HEK293 (cell line): ENCODE data around the gene PPARA.

ENCODE experiments used
- CTCF ChIA-PET: fragments of 350-600 bp; formaldehyde crosslinking; extraction: SDS; loops from one replicate; lab custom pipeline; 2021; ENCODE audit warnings: antibody characterized with exemption; lab: Yijun Ruan, JAX
- POLR2A ChIA-PET: fragments of 300-600 bp; formaldehyde crosslinking; extraction: SDS; loops from one replicate; lab custom pipeline; 2020; ENCODE audit warnings: antibody characterized with exemption, inconsistent platforms; lab: Yijun Ruan, JAX
- H3K27ac ChIP-seq: fragments of 200-500 bp; sonication (Bioruptor generic); 2 replicates; pipeline ENCODE4 v1.5.1; 2014; ENCODE audit warnings: low read depth, low read length, control low read depth, inconsistent platforms; ENCODE audit errors: extremely low read depth
- H3K36me3 ChIP-seq, 2 experiments: fragments of 200-500 bp in 1 of 2; sonication (Bioruptor generic) in 1 of 2; 1 replicate in 1 of 2; 2 replicates in 1 of 2; pipeline ENCODE4 v1.5.1; 2014 to 2017; ENCODE audit warnings: inconsistent platforms in 2 of 2, low read length in 2 of 2; ENCODE audit not compliant: control insufficient read depth in 2 of 2, insufficient read depth in 1 of 2
- H3K4me1 ChIP-seq: fragments of 200-500 bp; sonication (Bioruptor generic); 2 replicates; pipeline ENCODE4 v1.5.1; 2014; ENCODE audit warnings: mild to moderate bottlenecking, low read length, inconsistent platforms; ENCODE audit not compliant: control insufficient read depth, insufficient read depth
- H3K4me3 ChIP-seq: 2 replicates; pipeline ENCODE4 v1.5.1; 2011; ENCODE audit warnings: low read depth, mild to moderate bottlenecking, control low read depth, low read length, moderate library complexity
- H3K9me3 ChIP-seq: fragments of 200-500 bp; sonication (Bioruptor generic); 2 replicates; pipeline ENCODE4 v1.5.1; 2014; ENCODE audit warnings: low read depth, low read length, inconsistent platforms; ENCODE audit not compliant: control insufficient read depth, insufficient read depth
- ELK4 ChIP-seq: IDR thresholded peaks from 2 replicates; pipeline ENCODE4 v1.6.1; 2011; ENCODE audit warnings: mild to moderate bottlenecking, low read depth, low read length, borderline replicate concordance
- HIC1 ChIP-seq: fragments of 450-650 bp; formaldehyde crosslinking; IDR thresholded peaks from 2 replicates; pipeline ENCODE4 v1.5.1; 2016; ENCODE audit warnings: missing biosample characterization, missing genetic modification characterization
- HOXC10 ChIP-seq: sonication (generic); formaldehyde crosslinking; IDR thresholded peaks from 2 replicates; pipeline ENCODE4 v1.8.1; 2023; ENCODE audit warnings: mild to moderate bottlenecking, missing genetic modification reagents
- PRDM6 ChIP-seq: fragments of 450-650 bp; formaldehyde crosslinking; IDR thresholded peaks from 2 replicates; pipeline ENCODE4 v1.5.1; 2017; ENCODE audit warnings: missing biosample characterization, missing genetic modification characterization
- ZNF169 ChIP-seq: fragments of 450-650 bp; formaldehyde crosslinking; IDR thresholded peaks from 2 replicates; pipeline ENCODE4 v1.5.1; 2016; ENCODE audit warnings: missing biosample characterization, missing genetic modification characterization
- ZNF184 ChIP-seq: fragments of 450-650 bp; IDR thresholded peaks from 2 replicates; pipeline ENCODE4 v1.5.1; 2018; ENCODE audit warnings: missing biosample characterization, mild to moderate bottlenecking, missing genetic modification characterization
- ZNF302 ChIP-seq: fragments of 450-650 bp; formaldehyde crosslinking; IDR thresholded peaks from 2 replicates; pipeline ENCODE4 v1.5.1; 2016; ENCODE audit warnings: missing biosample characterization, missing genetic modification characterization, low read depth
- ZNF416 ChIP-seq: fragments of 450-650 bp; formaldehyde crosslinking; IDR thresholded peaks from 2 replicates; pipeline ENCODE4 v1.5.1; 2016; ENCODE audit warnings: missing biosample characterization, missing genetic modification characterization
- ZNF449 ChIP-seq: fragments of 450-650 bp; formaldehyde crosslinking; IDR thresholded peaks from 2 replicates; pipeline ENCODE4 v1.5.1; 2017; ENCODE audit warnings: missing biosample characterization, mild to moderate bottlenecking, missing genetic modification characterization, moderate library complexity
- ZNF501 ChIP-seq: fragments of 450-650 bp; formaldehyde crosslinking; IDR thresholded peaks from 2 replicates; pipeline ENCODE4 v1.5.1; 2016; ENCODE audit warnings: missing biosample characterization, missing genetic modification characterization
- ZNF510 ChIP-seq: fragments of 450-650 bp; formaldehyde crosslinking; IDR thresholded peaks from 2 replicates; pipeline ENCODE4 v1.5.1; 2018; ENCODE audit warnings: mild to moderate bottlenecking, missing genetic modification characterization, missing biosample characterization; ENCODE audit not compliant: insufficient replicate concordance
- ZNF513 ChIP-seq: fragments of 450-650 bp; IDR thresholded peaks from 2 replicates; pipeline ENCODE4 v1.5.1; 2018; ENCODE audit warnings: missing biosample characterization, missing genetic modification characterization
- ZNF529 ChIP-seq: fragments of 450-650 bp; formaldehyde crosslinking; IDR thresholded peaks from 2 replicates; pipeline ENCODE4 v1.5.1; 2017; ENCODE audit warnings: missing genetic modification characterization, missing biosample characterization; ENCODE audit not compliant: insufficient replicate concordance
- ZNF560 ChIP-seq: fragments of 450-650 bp; formaldehyde crosslinking; IDR thresholded peaks from 2 replicates; pipeline ENCODE4 v1.5.1; 2017; ENCODE audit warnings: missing biosample characterization, missing genetic modification characterization, borderline replicate concordance
- ZNF585B ChIP-seq: fragments of 450-650 bp; formaldehyde crosslinking; IDR thresholded peaks from 2 replicates; pipeline ENCODE4 v1.5.1; 2016; ENCODE audit warnings: missing biosample characterization, missing genetic modification characterization
- ZNF621 ChIP-seq: fragments of 450-650 bp; formaldehyde crosslinking; IDR thresholded peaks from 2 replicates; pipeline ENCODE4 v1.5.1; 2017; ENCODE audit warnings: missing biosample characterization, missing genetic modification characterization
- ZNF623 ChIP-seq: fragments of 450-650 bp; formaldehyde crosslinking; IDR thresholded peaks from 2 replicates; pipeline ENCODE4 v1.5.1; 2016; ENCODE audit warnings: missing biosample characterization, missing genetic modification characterization
- ZNF645 ChIP-seq: fragments of 450-650 bp; formaldehyde crosslinking; IDR thresholded peaks from 2 replicates; pipeline ENCODE4; 2016; ENCODE audit warnings: missing biosample characterization, missing genetic modification characterization
- ZNF654 ChIP-seq: fragments of 450-650 bp; formaldehyde crosslinking; IDR thresholded peaks from 2 replicates; pipeline ENCODE4 v1.5.1; 2016; ENCODE audit warnings: low read depth, missing biosample characterization, missing genetic modification characterization
- ZNF664 ChIP-seq: fragments of 450-650 bp; formaldehyde crosslinking; IDR thresholded peaks from 2 replicates; pipeline ENCODE4 v1.5.1; 2016; ENCODE audit warnings: missing biosample characterization, missing genetic modification characterization
- ZNF677 ChIP-seq: fragments of 450-650 bp; IDR thresholded peaks from 2 replicates; pipeline ENCODE4 v1.5.0; 2018; ENCODE audit warnings: missing biosample characterization, mild to moderate bottlenecking, missing genetic modification characterization, moderate library complexity
- ZNF76 ChIP-seq: fragments of 450-650 bp; formaldehyde crosslinking; IDR thresholded peaks from 2 replicates; pipeline ENCODE4; 2016; ENCODE audit warnings: low read depth, missing biosample characterization, missing genetic modification characterization, borderline replicate concordance
- ZXDB ChIP-seq: fragments of 450-650 bp; formaldehyde crosslinking; IDR thresholded peaks from 2 replicates; pipeline ENCODE4 v1.5.1; 2016; ENCODE audit warnings: missing biosample characterization, missing genetic modification characterization

The PPARA gene

GRCh38 chr22:46128606-46129005, 21.7 kb upstream of the PPARA start:
- CTCF ChIA-PET, result interaction anchor here (0.9 to 1.0 kb wide), 2 partner anchors 11 to 134 kb away, joined by 3 read pairs; no protein-coding TSS in a partner anchor
- TF ChIP-seq ZNF513 (tag by site-specific recombination) (no peak), ZNF621 (tag by site-specific recombination) (no peak), ZNF677 (no peak)
- H3K4me1 ChIP-seq, result no peaks in the 10 kb centered on the region
- H3K27ac ChIP-seq, result no peak overlapping the region
- POLR2A ChIA-PET, result no interaction called here
- no peak overlapping the region for H3K4me3 ChIP-seq
- H3K9me3 ChIP-seq, result no peaks in the 10 kb centered on the region
- no peaks in the 10 kb centered on the region for H3K36me3 ChIP-seq

GRCh38 chr22:46129390-46130041, 20.8 kb upstream of the PPARA start:
- POLR2A ChIA-PET, result interaction anchor here (0.5 kb wide), 1 partner anchor 170 kb away, joined by 7 read pairs; no protein-coding TSS in a partner anchor
- H3K9me3 ChIP-seq, result no peaks in the 10 kb centered on the region
- H3K4me1 ChIP-seq, result no peaks in the 10 kb centered on the region
- CTCF ChIA-PET, result interaction anchor here (1.0 kb wide), 1 partner anchor 12 kb away, joined by 3 read pairs; no protein-coding TSS in a partner anchor
- no peak overlapping the region for H3K27ac ChIP-seq
- H3K4me3 ChIP-seq, result no peak overlapping the region
- no peaks in the 10 kb centered on the region for H3K36me3 ChIP-seq
- TF ChIP-seq ZNF169 (tag by site-specific recombination), result no peak
- no peak for TF ChIP-seq ZNF560 (tag by site-specific recombination)
- no peak for TF ChIP-seq ZNF416 (tag by site-specific recombination)
- no peak for TF ChIP-seq ZNF623 (tag by site-specific recombination)
- no peak for TF ChIP-seq ZNF585B
- no peak for TF ChIP-seq ZNF664 (tag by site-specific recombination)
- TF ChIP-seq ZNF654, result no peak
- TF ChIP-seq ZNF501 (tag by site-specific recombination), result no peak
- no peak for TF ChIP-seq ZNF510 (tag by site-specific recombination)
- no peak for TF ChIP-seq ZXDB (tag by site-specific recombination)
- no peak for TF ChIP-seq ZNF529 (tag by site-specific recombination)
- no peak for TF ChIP-seq PRDM6
- TF ChIP-seq ZNF449, result no peak

- no peaks in the 10 kb centered on the region for H3K36me3 ChIP-seq
- no peak overlapping the region for H3K4me3 ChIP-seq
- ChIA-PET CTCF (interaction anchor here (0.9 kb wide), 1 partner anchor 16 kb away, joined by 4 read pairs; no protein-coding TSS in a partner anchor), POLR2A (no interaction called here)
- H3K27ac ChIP-seq, result no peak overlapping the region
- no peaks in the 10 kb centered on the region for H3K9me3 ChIP-seq
- no peaks in the 10 kb centered on the region for H3K4me1 ChIP-seq
- no peak for TF ChIP-seq ZNF645 (tag by site-specific recombination)
- TF ChIP-seq ZNF302, result no peak
- TF ChIP-seq HIC1 (tag by site-specific recombination), result 0 out of 2 replicates have a peak, but pooled peaks have one; percentile 18
- TF ChIP-seq ZNF184 (tag by site-specific recombination), result no peak
- TF ChIP-seq ELK4, result no peak
- no peak for TF ChIP-seq HOXC10 (CRISPR knock-in tag)
- TF ChIP-seq ZNF76 (tag by site-specific recombination), result no peak
These were observed 19.2 kb upstream of the PPARA start for GRCh38 chr22:46131151-46131587.
